ENCODE results near the gene GRID1.

DNA sequence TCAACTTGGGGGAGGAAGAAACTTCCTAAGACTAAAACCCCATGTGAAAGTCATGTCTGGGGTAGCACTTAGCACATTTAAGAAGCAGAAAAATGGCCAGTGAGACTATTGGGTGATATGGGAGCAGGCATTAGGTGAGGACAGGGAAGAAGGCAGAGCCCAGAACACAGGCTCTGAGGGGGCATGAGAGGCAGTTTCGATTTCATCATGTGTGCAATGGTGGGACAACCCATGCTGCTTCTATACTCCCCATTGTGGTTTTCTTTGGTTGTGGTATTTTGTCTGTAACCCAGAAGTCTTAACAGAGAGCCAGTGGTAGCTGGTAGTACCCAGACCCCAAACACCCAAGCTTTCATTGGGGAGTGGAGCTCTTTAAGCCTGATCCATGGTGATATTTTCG is 752.0 kb downstream of the GRID1 start:
- TF ChIP-seq POLR2A (IDR thresholded peaks at IDR 0.05): no peak
- TF ChIP-seq, protein P1, sequence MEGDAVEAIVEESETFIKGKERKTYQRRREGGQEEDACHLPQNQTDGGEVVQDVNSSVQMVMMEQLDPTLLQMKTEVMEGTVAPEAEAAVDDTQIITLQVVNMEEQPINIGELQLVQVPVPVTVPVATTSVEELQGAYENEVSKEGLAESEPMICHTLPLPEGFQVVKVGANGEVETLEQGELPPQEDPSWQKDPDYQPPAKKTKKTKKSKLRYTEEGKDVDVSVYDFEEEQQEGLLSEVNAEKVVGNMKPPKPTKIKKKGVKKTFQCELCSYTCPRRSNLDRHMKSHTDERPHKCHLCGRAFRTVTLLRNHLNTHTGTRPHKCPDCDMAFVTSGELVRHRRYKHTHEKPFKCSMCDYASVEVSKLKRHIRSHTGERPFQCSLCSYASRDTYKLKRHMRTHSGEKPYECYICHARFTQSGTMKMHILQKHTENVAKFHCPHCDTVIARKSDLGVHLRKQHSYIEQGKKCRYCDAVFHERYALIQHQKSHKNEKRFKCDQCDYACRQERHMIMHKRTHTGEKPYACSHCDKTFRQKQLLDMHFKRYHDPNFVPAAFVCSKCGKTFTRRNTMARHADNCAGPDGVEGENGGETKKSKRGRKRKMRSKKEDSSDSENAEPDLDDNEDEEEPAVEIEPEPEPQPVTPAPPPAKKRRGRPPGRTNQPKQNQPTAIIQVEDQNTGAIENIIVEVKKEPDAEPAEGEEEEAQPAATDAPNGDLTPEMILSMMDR (IDR thresholded peaks at IDR 0.05): no peak
